H9 (cell line): ENCODE data around the gene GDPD2. TPM values are rescaled to one million over a fixed set of nuclear protein-coding genes. Genes with fewer than 3 reads are reported as not detected.

ENCODE experiments used
- DNase-seq: peaks from one replicate; pipeline ENCODE4 v3.0.0-alpha.2; 2017
- H2AFZ ChIP-seq: one replicate; pipeline ENCODE4 v1.6.1; 2013; ENCODE audit warnings: mild to moderate bottlenecking, low read length, control low read depth, moderate library complexity
- H2AK5ac ChIP-seq: 2 replicates; pipeline ENCODE4 v1.6.1; 2013; ENCODE audit warnings: low read length, control low read depth, mixed read lengths; ENCODE audit not compliant: insufficient read length
- H2BK120ac ChIP-seq: one replicate; pipeline ENCODE4 v1.6.1; 2013; ENCODE audit warnings: low read depth, mild to moderate bottlenecking, low read length, control low read depth, inconsistent platforms; ENCODE audit not compliant: poor library complexity, severe bottlenecking
- H2BK12ac ChIP-seq: 2 replicates; pipeline ENCODE4 v1.6.1; 2013; ENCODE audit warnings: low read length, control low read depth, mixed read lengths, low read depth; ENCODE audit not compliant: insufficient read length
- H2BK15ac ChIP-seq: 2 replicates; pipeline ENCODE4 v1.6.1; 2013; ENCODE audit warnings: low read depth, low read length, control low read depth
- H2BK20ac ChIP-seq: one replicate; pipeline ENCODE4 v1.6.1; 2013; ENCODE audit warnings: low read depth, mild to moderate bottlenecking, low read length, control low read depth, inconsistent platforms; ENCODE audit not compliant: poor library complexity, severe bottlenecking
- H2BK5ac ChIP-seq: 2 replicates; pipeline ENCODE4 v1.6.1; 2013; ENCODE audit warnings: low read length, control low read depth, mixed read lengths; ENCODE audit not compliant: insufficient read length
- H3K14ac ChIP-seq: 2 replicates; pipeline ENCODE4 v1.6.1; 2013; ENCODE audit warnings: low read length, control low read depth; ENCODE audit not compliant: insufficient read depth
- H3K18ac ChIP-seq: 2 replicates; pipeline ENCODE4 v1.6.1; 2013; ENCODE audit warnings: low read depth, mild to moderate bottlenecking, mixed read lengths, low read length, control low read depth; ENCODE audit not compliant: insufficient read length
- H3K23ac ChIP-seq: 2 replicates; pipeline ENCODE4 v1.6.1; 2013; ENCODE audit warnings: low read length, control low read depth, mixed read lengths, low read depth; ENCODE audit not compliant: insufficient read length
- H3K23me2 ChIP-seq: 2 replicates; pipeline ENCODE4 v1.6.1; 2013; ENCODE audit warnings: low read depth, mild to moderate bottlenecking, mixed read lengths, low read length, control low read depth; ENCODE audit not compliant: insufficient read length, poor library complexity, severe bottlenecking
- H3K27ac ChIP-seq: 2 replicates; pipeline ENCODE4 v1.5.1; 2013; ENCODE audit warnings: low read length, control low read depth, mixed read lengths, low read depth; ENCODE audit not compliant: insufficient read length
- H3K27me3 ChIP-seq: 2 replicates; pipeline ENCODE4 v1.6.1; 2013; ENCODE audit warnings: low read length, control low read depth, inconsistent platforms; ENCODE audit not compliant: insufficient read depth
- H3K4ac ChIP-seq: 2 replicates; pipeline ENCODE4 v1.6.1; 2013; ENCODE audit warnings: low read depth, mild to moderate bottlenecking, control low read depth, inconsistent platforms, low read length, moderate library complexity
- H3K4me1 ChIP-seq: 2 replicates; pipeline ENCODE4 v1.6.1; 2013; ENCODE audit warnings: low read length, control low read depth, inconsistent platforms; ENCODE audit not compliant: insufficient read depth
- H3K4me2 ChIP-seq: 2 replicates; pipeline ENCODE4 v1.6.1; 2013; ENCODE audit warnings: low read length, control low read depth, mixed read lengths; ENCODE audit not compliant: insufficient read length, insufficient read depth
- H3K56ac ChIP-seq: 2 replicates; pipeline ENCODE4 v1.6.1; 2013; ENCODE audit warnings: low read depth, mild to moderate bottlenecking, mixed read lengths, low read length, control low read depth; ENCODE audit not compliant: insufficient read length
- H3K79me1 ChIP-seq: 2 replicates; pipeline ENCODE4 v1.6.1; 2013; ENCODE audit warnings: low read depth, mild to moderate bottlenecking, moderate library complexity, low read length, control low read depth, inconsistent platforms; ENCODE audit not compliant: insufficient read depth, poor library complexity, severe bottlenecking
- H3K79me2 ChIP-seq: 2 replicates; pipeline ENCODE4 v1.6.1; 2013; ENCODE audit warnings: low read length, control low read depth, inconsistent platforms; ENCODE audit not compliant: insufficient read depth
- H3K9ac ChIP-seq: 2 replicates; pipeline ENCODE4 v1.6.1; 2013; ENCODE audit warnings: low read length, control low read depth, mixed read lengths; ENCODE audit not compliant: insufficient read length; ENCODE audit errors: extremely low read depth
- H3K9me3 ChIP-seq: one replicate; pipeline ENCODE4 v1.6.1; 2013; ENCODE audit warnings: low read depth, low read length, inconsistent platforms; ENCODE audit not compliant: control insufficient read depth
- H3T11ph ChIP-seq: one replicate; pipeline ENCODE4 v1.6.1; 2013; ENCODE audit warnings: mild to moderate bottlenecking, low read length, control low read depth, inconsistent platforms
- H4K20me1 ChIP-seq: one replicate; pipeline ENCODE4 v1.6.1; 2013; ENCODE audit not compliant: control insufficient read depth, insufficient read length, insufficient read depth
- H4K5ac ChIP-seq: 2 replicates; pipeline ENCODE4 v1.6.1; 2013; ENCODE audit warnings: low read depth, mild to moderate bottlenecking, mixed read lengths, low read length, control low read depth; ENCODE audit not compliant: insufficient read length
- H4K8ac ChIP-seq: replicated peaks from 2 replicates; pipeline ENCODE4 v1.6.1; 2013; ENCODE audit warnings: low read length, control low read depth, mixed read lengths, low read depth; ENCODE audit not compliant: insufficient read length
- H4K91ac ChIP-seq: 2 replicates; pipeline ENCODE4 v1.6.1; 2013; ENCODE audit warnings: low read depth, mild to moderate bottlenecking, moderate library complexity, mixed read lengths, low read length, control low read depth; ENCODE audit not compliant: insufficient read length
- H3K27ac Mint-ChIP-seq, 3 experiments: 2 replicates in 2 of 3; 3 replicates in 1 of 3; pipeline ENCODE4 v1.8.0; 2020 to 2021; ENCODE audit warnings: mixed read lengths in 3 of 3, mild to moderate bottlenecking in 1 of 3, moderate library complexity in 1 of 3
- H3K27me3 Mint-ChIP-seq: 2 replicates; pipeline ENCODE4 v1.8.0; 2021; ENCODE audit warnings: low read depth, mild to moderate bottlenecking, moderate library complexity, mixed read lengths
- H3K36me3 Mint-ChIP-seq, 3 experiments: 2 replicates in 2 of 3; 3 replicates in 1 of 3; pipeline ENCODE4 v1.8.0; 2020 to 2021; ENCODE audit warnings: low read depth in 3 of 3, mixed read lengths in 3 of 3; ENCODE audit not compliant: insufficient read depth in 1 of 3
- H3K4me1 Mint-ChIP-seq, 2 experiments: 2 replicates each; pipeline ENCODE4 v1.8.0; 2020; ENCODE audit warnings: mixed read lengths in 2 of 2
- H3K4me3 Mint-ChIP-seq, 2 experiments: 2 replicates in 1 of 2; 3 replicates in 1 of 2; pipeline ENCODE4 v1.8.0; 2020 to 2021; ENCODE audit warnings: mild to moderate bottlenecking in 2 of 2, mixed read lengths in 2 of 2, moderate library complexity in 1 of 2
- H3K9me3 Mint-ChIP-seq, 2 experiments: 2 replicates in 1 of 2; 3 replicates in 1 of 2; pipeline ENCODE4 v1.8.0; 2020; ENCODE audit warnings: mild to moderate bottlenecking in 2 of 2, mixed read lengths in 2 of 2, moderate library complexity in 1 of 2
- WGBS: extraction: QIAGEN DNeasy Blood & Tissue Kit; methylation state at CpG from one replicate; pipeline ENCODE4 v1.1.7; 2013; ENCODE audit warnings: missing lambda C conversion rate, low lambda C conversion rate, mixed read lengths; ENCODE audit not compliant: insufficient read length; ENCODE audit errors: extremely low coverage; 5-methylcytosine and 5-hydroxymethylcytosine counted together
- total RNA-seq: library from RNA; stranded (reverse); gene quantifications from 2 replicates; pipeline ENCODE4 v1.2.1, GENCODE V29; 2021
- TF ChIP-seq, protein P1 (sequence below): fragments of 200-600 bp; sonication (generic); conservative IDR thresholded peaks from 3 replicates; pipeline ENCODE4 v1.8.0; 2021; ENCODE audit warnings: antibody characterized with exemption, mild to moderate bottlenecking

Gene GDPD2
- total RNA-seq, 1 experiment from 2014 or later: 13.9 TPM

DNA sequence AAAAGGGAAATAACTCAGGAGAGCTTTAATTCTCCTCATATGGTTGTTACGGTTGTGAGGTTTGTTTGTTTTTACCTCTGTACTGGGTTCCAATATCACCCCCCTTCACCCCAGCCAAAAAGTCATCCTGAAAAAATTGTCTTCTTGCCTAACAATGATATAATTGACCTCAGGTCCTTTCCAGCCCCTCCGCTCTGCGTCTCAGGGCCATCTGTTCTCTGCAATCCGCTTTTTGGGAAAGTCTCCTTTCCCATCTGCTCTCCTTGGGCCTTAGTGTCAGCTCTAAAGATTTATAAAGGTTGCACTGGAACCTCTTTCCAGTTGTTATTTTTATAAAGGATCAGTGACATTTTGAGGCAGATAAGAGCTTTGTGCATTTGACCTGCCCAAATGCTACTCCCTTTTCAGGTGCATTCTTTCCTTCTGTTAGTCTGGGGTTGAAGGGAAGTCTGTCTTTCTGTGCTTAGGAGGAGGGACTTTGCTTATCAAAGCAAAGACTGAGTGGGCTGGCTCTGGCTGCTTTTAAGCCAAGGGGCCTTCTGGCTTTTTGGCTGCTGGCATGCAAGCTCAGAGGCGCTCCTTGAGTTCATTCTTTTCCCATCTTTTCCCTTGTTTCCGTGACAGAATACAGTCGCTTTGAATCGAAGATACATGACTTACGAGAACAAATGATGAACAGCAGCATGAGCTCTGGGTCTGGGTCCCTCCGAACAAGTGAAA lies 55.6 kb downstream of the GDPD2 start:
- H3K4me1 Mint-ChIP-seq: peaks cover 75 to 84% of the 10 kb centered on the region in 2 experiments
- H3K27ac ChIP-seq: peak overlapping the region; percentile 46
- peaks cover 14% of the 10 kb centered on the region; the same call in 1 of the 2 replicates for H3K4me1 ChIP-seq

More for the DNA sequence above, 55.6 kb downstream of the GDPD2 start:
- H2BK5ac ChIP-seq: no peak overlapping the region
- DNase-seq: no peak
- Mint-ChIP-seq H3K36me3 (peaks cover 15 to 37% (median 26%) of the 10 kb centered on the region in 3 experiments), H3K4me3 (peak overlapping the region in 1 of 2 experiments; percentile 42; a peak in 2 of 5 replicates), H3K27me3 (no peaks in the 10 kb centered on the region), H3K27ac (peak overlapping the region in 1 of 3 experiments; percentile 91; a peak in 2 of 7 replicates), H3K9me3 (peaks cover 59 to 70% of the 10 kb centered on the region in 2 experiments)
- H3K23ac ChIP-seq: no peak overlapping the region
- no peak overlapping the region for H4K91ac ChIP-seq
- H4K20me1 ChIP-seq: no peaks in the 10 kb centered on the region
- H2BK120ac ChIP-seq: no peak overlapping the region
- H3K23me2 ChIP-seq: no peaks in the 10 kb centered on the region
- H3K9me3 ChIP-seq: peaks cover 28% of the 10 kb centered on the region
- H2BK20ac ChIP-seq: no peak overlapping the region
- TF ChIP-seq, protein P1, sequence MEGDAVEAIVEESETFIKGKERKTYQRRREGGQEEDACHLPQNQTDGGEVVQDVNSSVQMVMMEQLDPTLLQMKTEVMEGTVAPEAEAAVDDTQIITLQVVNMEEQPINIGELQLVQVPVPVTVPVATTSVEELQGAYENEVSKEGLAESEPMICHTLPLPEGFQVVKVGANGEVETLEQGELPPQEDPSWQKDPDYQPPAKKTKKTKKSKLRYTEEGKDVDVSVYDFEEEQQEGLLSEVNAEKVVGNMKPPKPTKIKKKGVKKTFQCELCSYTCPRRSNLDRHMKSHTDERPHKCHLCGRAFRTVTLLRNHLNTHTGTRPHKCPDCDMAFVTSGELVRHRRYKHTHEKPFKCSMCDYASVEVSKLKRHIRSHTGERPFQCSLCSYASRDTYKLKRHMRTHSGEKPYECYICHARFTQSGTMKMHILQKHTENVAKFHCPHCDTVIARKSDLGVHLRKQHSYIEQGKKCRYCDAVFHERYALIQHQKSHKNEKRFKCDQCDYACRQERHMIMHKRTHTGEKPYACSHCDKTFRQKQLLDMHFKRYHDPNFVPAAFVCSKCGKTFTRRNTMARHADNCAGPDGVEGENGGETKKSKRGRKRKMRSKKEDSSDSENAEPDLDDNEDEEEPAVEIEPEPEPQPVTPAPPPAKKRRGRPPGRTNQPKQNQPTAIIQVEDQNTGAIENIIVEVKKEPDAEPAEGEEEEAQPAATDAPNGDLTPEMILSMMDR: no peak
- no peaks in the 10 kb centered on the region for H3K27me3 ChIP-seq
- no peak overlapping the region for H3K14ac ChIP-seq
- no peak overlapping the region for H2BK12ac ChIP-seq
- H2BK15ac ChIP-seq: no peak overlapping the region
- H3K56ac ChIP-seq: no peak overlapping the region
- H4K8ac ChIP-seq: no peak overlapping the region
- no peak overlapping the region for H3K4me2 ChIP-seq
- no peak overlapping the region for H4K5ac ChIP-seq
- peaks cover 6% of the 10 kb centered on the region for H3K79me1 ChIP-seq
- H2AFZ ChIP-seq: no peak overlapping the region
- H3K79me2 ChIP-seq: peaks cover 2% of the 10 kb centered on the region; the same call in 1 of the 2 replicates
- no peak overlapping the region for H2AK5ac ChIP-seq
- WGBS: no CpG with 5 or more reads among the region's 10 CpGs
- no peak overlapping the region for H3K18ac ChIP-seq
- H3T11ph ChIP-seq: no peak overlapping the region
- H3K9ac ChIP-seq: no peak overlapping the region
- no peak overlapping the region for H3K4ac ChIP-seq
